HG03097 (cell line): ENCODE measurements around the gene SULT6B1.
"Not testable (repeated sequence)": the region's sequence is repeated elsewhere in the genome, so short reads cannot be mapped to it uniquely, and the experiment has no call there.

Source experiments
- ATAC-seq: cut with Tn5 transposase; IDR thresholded peaks from one replicate; pipeline ENCODE4 v1.9.1; 2021; ENCODE audit not compliant: unreplicated experiment, low FRiP score

Gene SULT6B1, protein sequence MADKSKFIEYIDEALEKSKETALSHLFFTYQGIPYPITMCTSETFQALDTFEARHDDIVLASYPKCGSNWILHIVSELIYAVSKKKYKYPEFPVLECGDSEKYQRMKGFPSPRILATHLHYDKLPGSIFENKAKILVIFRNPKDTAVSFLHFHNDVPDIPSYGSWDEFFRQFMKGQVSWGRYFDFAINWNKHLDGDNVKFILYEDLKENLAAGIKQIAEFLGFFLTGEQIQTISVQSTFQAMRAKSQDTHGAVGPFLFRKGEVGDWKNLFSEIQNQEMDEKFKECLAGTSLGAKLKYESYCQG

DNA sequence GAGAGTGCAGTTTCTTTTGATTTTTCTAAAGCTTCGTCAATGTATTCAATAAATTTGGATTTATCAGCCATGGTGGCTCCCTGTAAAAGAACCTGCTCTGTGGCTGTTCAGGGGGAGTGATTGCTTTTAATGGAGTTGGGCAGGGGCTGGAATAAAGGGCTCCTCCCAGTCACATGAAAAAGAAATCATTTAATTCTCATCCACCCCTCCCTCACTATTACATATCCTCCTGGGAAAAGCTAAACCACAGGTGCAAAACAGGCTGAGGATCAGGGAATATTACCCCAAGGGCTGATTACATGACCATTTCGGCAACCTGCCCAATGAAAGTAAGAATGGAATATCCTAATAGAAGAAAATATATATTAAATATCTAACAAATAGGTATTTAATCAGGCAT is at the start of gene SULT6B1:
Gene SULT6B1, minus strand, starts transcription at position 101 of the 400 bp plus-strand sequence. Its CDS starts 30 bp downstream, at position 71.
- ATAC-seq = no peak

DNA sequence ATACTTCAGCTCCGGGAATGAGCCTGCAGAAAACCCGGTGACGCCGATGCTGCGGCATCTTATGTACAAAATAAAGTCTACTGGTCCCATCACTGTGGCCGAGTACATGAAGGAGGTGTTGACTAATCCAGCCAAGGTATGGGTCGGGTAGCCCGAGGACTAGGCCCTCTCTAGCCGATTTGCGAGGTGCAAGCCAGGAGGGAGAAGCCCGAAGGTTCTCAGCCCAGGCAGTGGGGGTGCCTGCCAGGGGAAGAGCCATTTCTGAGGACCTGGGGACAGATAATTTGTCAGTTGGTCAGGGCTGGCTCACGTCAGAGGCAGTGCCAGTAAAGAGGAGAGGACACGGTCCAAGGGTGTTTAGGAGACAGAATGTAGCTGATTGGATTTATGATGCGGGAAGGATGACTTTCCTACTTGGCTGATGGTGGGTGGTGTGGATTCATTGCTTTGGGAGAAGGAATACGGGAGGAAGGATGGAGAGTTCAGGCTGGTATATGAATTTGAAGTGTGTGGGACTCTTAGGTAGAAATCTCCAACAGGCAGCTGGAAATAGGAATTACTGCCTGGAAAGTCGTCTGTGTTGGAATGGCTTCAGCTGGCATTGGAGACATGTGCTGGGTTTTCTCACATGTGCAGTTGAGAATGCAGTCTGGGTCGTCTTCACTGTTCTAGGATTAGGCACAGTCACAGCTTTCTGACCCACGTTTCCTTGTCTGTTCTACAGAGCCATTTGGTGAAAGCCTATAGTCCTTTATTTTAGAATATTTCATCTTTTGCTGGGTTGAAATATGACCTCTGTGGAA is 43.9 kb upstream of the SULT6B1 start:
- ATAC-seq = no peak

GRCh38 chr2:37231241-37232130 is 43.0 kb upstream of the SULT6B1 start, which contains the start of the genes CEBPZ and NDUFAF7:
Gene CEBPZ (minus strand): TSS chr2:37231596. CDS start chr2:37231567, 29 bp downstream.
Gene NDUFAF7 (plus strand): TSS chr2:37231658. CDS start chr2:37231706, 48 bp downstream.
- ATAC-seq = peak; percentile 89

- no peak for ATAC-seq
Observed at GRCh38 chr2:37230581-37230980, 42.1 kb upstream of the SULT6B1 start.

- no peak for ATAC-seq
Observed at GRCh38 chr2:37228788-37229187, 40.3 kb upstream of the SULT6B1 start.

DNA sequence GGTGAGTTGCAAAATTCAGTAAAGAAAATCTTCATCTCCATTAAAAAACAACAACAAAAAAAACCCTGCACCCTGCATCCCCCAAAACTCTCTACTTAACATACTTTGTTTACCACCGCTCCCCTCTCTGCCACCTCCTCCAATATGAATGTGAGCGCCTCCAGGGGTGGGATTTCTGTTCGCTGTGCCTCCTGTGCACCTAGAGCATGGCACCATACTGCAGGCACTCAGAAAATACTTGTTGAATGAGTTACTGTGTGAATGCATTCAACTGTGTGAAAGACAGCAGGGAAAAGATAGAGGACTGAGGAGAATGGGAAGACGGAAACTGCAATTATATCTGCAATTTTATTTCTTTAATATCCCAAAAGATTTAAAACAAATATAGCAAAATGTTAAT is 38.4 kb upstream of the SULT6B1 start:
- ATAC-seq = no peak

- not testable (repeated sequence) for ATAC-seq
Observed at GRCh38 chr2:37225129-37225528, 36.7 kb upstream of the SULT6B1 start.

GRCh38 chr2:37224063-37224462 is 35.6 kb upstream of the SULT6B1 start:
- no peak for ATAC-seq

- no peak for ATAC-seq
Observed at GRCh38 chr2:37223131-37223530, 34.7 kb upstream of the SULT6B1 start.

- ATAC-seq = no peak
Observed at GRCh38 chr2:37219046-37219445, 30.6 kb upstream of the SULT6B1 start.

DNA sequence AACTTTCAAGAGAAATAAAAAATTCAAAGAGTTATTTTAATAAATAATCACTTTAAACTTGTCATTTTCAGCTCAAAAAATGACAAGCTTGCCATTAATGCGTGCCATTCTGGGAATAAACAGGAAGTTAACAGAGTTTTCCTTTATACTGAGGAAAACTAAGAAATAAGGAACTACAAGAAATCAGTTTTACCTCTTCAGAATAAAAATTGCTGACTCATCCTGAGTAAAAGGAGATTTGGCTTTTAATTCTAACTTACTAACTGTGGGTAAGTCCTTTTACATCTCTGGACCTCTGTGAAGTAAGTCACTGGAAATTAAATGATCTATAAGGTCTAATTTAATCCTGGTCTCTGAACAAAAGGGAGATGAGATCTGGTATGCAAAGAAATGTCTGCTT is 26.8 kb upstream of the SULT6B1 start:
- no peak for ATAC-seq

DNA sequence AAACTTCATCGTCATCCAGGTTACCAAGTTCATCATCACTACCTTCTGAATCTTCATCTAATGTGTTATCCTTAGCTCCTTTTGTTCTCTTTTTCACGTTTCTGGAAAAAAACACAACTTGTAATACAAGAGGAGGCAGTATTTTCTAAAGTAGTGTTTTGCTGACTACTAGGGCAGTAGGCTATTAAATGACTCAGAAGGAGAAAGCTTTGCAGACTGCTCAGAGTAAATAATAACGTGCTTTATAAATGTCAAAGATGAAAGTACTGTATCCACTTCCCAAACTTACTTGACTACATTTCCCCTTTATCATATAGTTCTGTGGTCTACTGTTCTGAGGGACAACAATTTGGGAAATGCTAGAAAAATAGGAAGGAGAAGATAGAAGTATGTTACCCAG is 23.5 kb upstream of the SULT6B1 start:
- ATAC-seq = no peak

- ATAC-seq = no peak
Observed at GRCh38 chr2:37211212-37211611, 22.7 kb upstream of the SULT6B1 start.

DNA sequence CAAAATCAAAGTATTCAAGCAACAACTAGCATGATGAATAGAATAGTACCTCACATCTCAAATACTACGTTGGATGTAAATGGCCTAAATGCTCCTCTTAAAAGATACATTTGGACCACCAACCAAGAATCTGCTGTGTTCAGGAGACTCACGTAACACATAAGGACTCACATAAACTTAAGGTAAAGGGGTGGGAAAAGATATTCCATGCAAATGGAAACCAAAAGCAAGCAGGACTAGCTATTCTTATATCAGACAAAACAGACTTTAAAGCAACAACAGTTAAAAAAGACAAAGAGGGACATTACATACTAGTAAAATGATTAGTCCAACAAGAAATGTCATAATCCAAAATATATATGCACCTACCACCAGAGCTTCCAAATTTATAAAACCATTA is 18.3 kb upstream of the SULT6B1 start:
- not testable (repeated sequence) for ATAC-seq

DNA sequence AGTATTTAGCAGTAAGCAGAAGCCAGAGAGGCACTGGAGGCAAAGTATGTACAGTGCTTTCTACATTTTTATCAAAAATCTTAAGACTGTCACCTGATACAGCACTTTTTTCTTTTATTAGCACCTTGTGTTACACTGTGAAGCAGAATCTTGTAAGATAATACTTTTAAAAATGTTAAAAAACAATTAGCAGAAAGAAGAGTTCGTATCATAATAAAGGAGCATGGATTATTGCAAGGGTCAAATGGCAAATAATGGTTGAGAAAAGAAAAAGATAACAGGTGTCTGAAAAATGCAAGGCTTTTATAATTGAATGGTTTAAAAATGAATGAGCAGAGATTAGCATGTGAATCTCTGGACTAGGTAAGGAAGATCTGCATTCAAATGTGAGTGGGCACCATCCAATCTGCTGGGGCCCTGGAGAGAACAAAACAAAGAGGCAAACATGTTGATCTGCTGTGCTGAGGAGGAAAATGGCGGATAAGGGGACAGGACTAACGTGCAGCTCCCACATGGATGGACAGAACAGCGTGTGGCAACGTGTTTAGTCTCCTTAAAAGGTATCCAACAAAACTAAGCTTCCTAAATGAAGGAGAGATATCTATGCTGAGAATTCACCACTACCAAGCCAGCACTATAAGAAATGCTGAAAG is 17.3 kb upstream of the SULT6B1 start:
- ATAC-seq = no peak

- not testable (repeated sequence) for ATAC-seq
Observed at GRCh38 chr2:37205071-37205661, 16.7 kb upstream of the SULT6B1 start.

GRCh38 chr2:37203708-37204107 is 15.2 kb upstream of the SULT6B1 start:
- no peak for ATAC-seq

DNA sequence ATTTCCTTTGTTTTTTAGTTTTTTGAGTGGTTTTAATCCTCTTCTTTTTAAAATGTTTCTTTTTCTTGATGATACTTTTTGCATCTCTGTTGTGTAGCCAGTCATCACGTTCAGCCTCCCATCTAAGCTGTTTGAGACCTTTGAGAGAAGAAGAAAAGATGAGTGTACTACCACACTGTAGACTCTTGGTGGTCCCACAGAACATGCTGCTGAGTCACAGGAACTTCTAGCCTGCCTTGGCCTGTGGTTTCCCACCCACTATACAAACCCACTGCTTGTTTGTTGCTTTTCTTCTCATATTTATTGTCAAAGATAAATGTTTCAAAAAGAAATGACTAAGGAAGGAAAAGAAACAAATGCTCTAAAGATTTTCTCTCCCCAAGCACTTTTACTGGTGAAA is 13.3 kb upstream of the SULT6B1 start:
- no peak for ATAC-seq

GRCh38 chr2:37201208-37201607 is 12.7 kb upstream of the SULT6B1 start:
- ATAC-seq = no peak

DNA sequence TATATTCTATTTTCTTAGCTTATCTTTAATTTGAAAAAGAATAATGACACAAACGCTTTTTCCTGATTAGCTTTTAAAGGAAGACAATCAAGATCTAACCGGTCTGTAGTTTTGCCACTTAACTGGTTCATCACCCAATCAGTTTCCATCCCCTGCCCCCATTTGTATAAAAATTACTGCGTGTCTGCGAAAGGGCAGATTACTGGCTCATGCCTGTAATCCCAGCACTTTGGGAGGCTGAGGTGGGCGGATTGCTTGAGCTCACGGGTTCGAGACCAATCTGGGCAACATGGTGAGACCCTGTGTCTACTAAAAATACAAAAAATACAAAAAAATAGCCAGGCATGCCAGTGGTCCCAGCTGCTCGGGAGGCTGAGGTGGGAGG is 10.2 kb upstream of the SULT6B1 start:
- ATAC-seq = no peak
